HG03280 (cell line): ENCODE results near the gene ADGRE2.
A peak's percentile ranks its signal among the peaks of the same experiment; 100 is the strongest.

Experiments
- ATAC-seq: cut with Tn5 transposase; IDR thresholded peaks from one replicate; pipeline ENCODE4 v1.9.1; 2021; ENCODE audit warnings: mild to moderate bottlenecking, moderate library complexity; ENCODE audit not compliant: unreplicated experiment

Gene ADGRE2

GRCh38 chr19:14748601-14749000 is 29.8 kb downstream of the ADGRE2 start:
- ATAC-seq, result no peak

- no peak for ATAC-seq
These were observed 31.5 kb downstream of the ADGRE2 start for GRCh38 chr19:14746886-14747285.

DNA sequence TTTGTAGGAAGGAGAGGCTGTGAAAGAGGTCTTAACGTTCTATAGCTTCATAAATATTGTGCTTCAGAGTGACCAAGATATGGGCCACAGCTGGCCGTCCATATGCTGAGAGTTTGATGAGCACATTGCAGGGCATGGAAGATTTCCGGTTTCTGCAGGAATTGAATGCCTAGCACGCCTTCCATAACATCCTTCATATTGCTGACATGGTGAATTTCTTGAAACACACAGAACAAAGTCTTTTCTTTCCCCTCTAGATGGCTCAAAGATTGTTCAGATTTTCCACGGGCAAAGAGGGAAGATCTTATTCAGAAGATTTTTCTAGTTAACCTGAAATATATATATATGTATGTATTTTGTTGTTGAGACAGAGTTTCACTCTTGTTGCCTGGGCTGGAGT is 42.4 kb downstream of the ADGRE2 start:
- ATAC-seq, result no peak

GRCh38 chr19:14733574-14733973 is 44.8 kb downstream of the ADGRE2 start:
- no peak for ATAC-seq

GRCh38 chr19:14732510-14732909 is 45.9 kb downstream of the ADGRE2 start:
- no peak for ATAC-seq

DNA sequence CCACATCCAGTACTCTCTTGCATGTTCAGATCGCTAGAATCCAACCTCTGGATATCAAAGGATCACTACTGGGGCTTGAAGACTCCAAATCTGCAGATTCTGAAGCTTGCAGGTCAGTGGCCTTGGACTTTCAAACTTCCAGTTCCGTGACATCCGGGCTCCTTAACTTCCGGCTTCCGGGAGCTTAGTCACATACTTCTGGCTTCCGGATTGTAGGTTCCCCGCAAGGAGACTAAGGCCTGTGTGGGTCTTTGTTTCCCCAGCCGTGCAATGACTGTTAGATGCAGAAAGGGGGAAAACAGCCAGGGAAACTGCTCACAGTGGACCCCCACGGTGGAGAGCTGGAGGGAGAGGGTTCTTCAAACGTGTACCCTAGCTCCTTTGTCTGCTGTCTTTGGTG is 47.2 kb downstream of the ADGRE2 start:
- no peak for ATAC-seq

DNA sequence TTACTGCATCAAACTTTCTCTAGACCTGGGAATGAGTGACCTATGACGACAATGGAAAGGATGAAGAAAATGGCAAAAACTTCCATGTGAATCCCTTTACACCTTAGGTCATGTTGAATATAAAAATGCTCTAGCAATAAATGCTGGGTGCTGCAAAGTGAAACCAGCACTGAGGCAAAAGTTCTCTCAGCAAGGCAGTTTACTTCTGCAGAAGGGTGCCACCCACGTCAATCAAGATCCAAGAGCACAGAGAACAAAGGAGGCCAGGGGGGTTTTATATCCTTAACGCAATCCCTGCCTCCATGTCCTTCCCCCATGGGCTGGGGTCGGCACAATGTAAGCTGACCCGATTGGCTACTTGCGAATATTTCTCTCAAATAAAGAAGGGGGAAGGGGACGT is 49.8 kb downstream of the ADGRE2 start:
- no peak for ATAC-seq

DNA sequence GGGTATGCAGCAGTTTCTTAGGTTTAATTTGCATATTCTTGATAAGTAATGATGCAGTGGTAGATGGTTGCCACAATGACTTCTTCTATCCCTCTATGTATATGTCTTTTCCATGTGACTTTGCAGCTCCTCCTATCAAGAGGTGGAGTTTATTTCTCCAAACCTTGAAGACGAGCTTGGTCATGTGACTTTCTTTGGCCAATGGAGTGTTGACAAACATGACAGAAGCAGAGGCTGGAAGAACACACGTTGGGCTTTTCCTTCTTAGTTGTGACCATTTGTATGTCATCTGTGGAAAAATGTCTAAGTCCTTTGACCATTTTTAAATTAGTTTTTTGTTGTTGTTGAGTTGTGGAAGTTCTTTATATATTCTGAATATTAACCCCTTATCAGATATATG is 56.2 kb downstream of the ADGRE2 start:
- no peak for ATAC-seq

DNA sequence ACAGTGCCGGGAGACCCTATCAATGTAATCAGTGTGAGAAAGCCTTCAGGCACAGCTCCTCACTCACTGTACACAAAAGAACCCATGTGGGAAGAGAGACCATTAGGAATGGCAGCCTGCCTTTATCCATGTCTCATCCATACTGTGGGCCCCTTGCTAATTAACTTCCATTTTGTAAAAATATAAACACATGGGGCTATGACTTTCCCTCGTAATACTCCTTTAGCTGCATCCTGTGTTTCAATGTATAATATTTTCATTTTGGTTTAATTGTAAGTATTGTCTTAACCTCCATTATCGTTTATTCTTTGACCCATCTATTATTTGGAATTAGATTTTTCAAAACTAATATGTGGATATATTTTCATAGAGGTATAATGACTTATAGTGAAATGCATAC is 59.2 kb downstream of the ADGRE2 start:
- ATAC-seq, result no peak

GRCh38 chr19:14718522-14719116 is 59.7 kb downstream of the ADGRE2 start:
- ATAC-seq, result no peak

DNA sequence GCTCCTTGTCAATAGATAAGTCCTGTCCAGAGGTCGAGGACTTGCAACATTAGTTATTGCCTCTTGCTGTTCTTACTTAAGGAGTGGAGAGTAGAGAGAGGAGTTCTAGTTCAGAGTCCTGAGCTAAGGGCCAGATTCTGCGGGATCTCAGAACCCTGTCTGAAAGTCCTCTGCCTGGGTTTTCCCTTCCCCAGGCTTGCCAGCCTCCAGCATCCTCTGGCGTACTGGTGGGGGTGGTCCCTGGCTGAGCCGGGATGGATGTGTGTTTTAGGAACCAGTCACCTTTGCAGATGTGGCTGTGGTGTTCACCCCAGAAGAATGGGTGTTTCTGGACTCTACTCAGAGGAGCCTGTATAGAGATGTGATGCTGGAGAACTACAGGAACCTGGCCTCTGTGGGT is 62.5 kb downstream of the ADGRE2 start:
- no peak for ATAC-seq

GRCh38 chr19:14704450-14704849 is 73.9 kb downstream of the ADGRE2 start:
- ATAC-seq, result no peak

DNA sequence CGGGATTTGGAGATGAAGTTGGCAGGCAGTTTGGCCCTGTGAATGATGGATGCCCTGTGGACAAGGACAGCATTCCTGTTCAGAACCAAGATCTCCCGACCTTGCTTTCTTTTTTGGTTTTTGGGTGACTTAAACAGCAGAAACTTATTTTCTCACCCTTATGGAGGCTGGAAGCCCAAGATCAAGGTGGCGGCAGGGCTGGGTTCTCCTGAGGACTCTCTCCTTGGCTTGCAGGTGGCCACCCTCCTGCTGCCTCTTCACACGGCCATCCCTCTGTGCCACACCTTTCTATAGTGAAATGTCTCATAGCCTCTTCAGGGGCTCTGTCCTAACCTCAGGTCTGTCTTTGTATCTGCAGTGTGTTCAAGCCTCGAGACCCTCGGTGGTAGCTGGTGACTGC is 74.5 kb downstream of the ADGRE2 start:
- ATAC-seq, result no peak

- ATAC-seq, result no peak
These were observed 77.5 kb downstream of the ADGRE2 start for GRCh38 chr19:14700711-14701375.

DNA sequence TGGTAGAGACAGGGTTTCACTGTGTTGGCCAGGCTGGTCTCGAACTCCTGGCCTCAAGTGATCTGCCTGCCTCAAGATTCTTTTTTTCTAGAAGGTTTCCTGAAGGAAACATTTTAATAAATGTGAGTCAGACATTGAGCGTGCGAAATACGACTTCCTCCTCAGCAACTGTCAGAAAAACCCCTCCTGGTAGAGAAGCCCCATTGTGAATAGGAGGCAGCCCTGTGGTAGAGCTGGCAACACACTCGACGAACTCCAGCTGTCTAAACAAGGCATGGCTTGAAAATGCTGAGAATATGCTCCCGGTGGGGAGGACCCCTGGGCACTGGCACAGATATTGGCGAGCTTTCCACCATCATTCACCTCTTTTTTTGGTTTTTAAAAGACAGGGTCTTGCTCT is 78.7 kb downstream of the ADGRE2 start:
- ATAC-seq, result no peak

GRCh38 chr19:14695471-14695870 is 82.9 kb downstream of the ADGRE2 start:
- ATAC-seq, result no peak

DNA sequence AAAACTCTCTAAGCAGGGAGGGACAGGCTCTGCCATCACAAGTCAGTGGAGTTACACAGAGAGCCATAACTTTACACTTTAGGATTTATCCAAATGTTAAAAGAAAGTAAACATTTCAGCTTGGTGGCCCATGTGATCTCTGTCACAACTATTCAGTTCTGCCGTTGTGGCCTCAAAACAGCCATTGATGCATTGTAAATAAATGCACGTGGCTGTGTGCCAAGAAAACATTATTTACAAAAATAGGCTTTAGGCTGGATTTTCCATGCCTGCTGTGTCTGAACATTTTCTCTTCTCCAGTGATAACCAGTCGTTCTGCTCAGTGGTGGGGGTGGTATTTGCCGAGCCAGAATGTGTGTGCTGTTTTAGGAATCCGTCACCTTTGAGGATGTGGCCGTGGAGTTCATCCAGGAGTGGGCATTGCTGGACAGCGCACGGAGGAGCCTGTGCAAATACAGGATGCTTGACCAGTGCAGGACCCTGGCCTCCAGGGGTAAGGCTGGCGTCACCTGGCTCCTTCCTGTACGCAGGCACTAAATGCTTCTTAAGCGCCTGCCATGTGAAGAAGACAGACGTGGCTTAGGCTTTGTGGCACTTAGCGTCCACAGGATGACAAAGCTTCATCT is 83.6 kb downstream of the ADGRE2 start:
- no peak for ATAC-seq

- ATAC-seq, result peak; percentile 92
These were observed 88.5 kb downstream of the ADGRE2 start, which contains the start of gene ZNF333 for GRCh38 chr19:14689598-14690503. Gene ZNF333 (plus strand): TSS chr19:14690048. CDS start chr19:14693492, 3,444 bp downstream.

- ATAC-seq, result no peak
These were observed 91.9 kb downstream of the ADGRE2 start for GRCh38 chr19:14686411-14686810.

DNA sequence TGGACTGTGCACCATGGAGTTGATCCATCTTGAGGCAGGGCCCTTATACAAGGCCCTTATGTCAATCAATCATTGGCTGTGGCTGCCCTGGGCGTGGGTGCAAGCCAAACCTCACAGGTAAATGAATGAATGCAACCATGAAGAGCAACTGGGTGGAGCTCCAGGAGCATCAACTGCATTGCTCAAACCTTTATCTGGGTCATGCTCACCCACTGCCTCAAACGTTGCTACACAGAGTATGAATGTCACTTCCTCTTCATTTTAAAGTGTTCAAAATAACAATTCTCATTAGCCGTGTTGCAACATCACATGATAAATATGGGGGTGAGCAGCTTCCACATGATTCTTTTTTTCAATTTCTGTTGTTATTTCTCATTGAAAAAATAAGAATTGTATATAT is 94.9 kb downstream of the ADGRE2 start:
- ATAC-seq, result no peak
